OCI-LY7 (cell line): ENCODE measurements around the gene ZNF783.

Experiments
- EZH2phosphoT487 ChIP-seq: fragments of 200-600 bp; sonication (generic); IDR thresholded peaks from 2 replicates; pipeline ENCODE4 v1.6.1; 2018; ENCODE audit warnings: low read depth, borderline replicate concordance, mild to moderate bottlenecking, mixed run types, antibody characterized with exemption, low read length, moderate library complexity, mixed read lengths
- TF ChIP-seq, protein P1 (sequence below): fragments of 200-600 bp; sonication (generic); conservative IDR thresholded peaks from 2 replicates; pipeline ENCODE4 v1.5.1; 2014; ENCODE audit warnings: mild to moderate bottlenecking, antibody characterized with exemption, low read length, moderate library complexity, mixed read lengths

DNA sequence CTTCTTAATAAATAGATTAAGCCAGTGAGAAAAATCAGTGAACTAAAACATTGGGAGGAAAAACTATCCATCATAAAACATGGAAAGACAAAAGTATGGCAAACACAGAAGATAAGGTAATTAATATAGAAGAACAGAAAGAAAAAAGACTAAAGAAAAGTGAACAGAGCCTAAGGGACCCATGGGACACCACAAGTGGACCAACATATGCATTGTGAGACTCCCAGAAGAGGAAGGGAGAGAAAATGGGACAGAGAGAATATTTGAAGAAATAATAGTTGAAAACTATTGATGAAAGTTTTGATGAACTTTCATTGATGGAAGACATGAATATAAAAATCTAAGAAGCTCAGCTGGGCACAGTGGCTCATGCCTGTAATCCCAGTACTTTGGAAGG lies 71.3 kb downstream of the ZNF783 start:
- TF ChIP-seq, protein P1, sequence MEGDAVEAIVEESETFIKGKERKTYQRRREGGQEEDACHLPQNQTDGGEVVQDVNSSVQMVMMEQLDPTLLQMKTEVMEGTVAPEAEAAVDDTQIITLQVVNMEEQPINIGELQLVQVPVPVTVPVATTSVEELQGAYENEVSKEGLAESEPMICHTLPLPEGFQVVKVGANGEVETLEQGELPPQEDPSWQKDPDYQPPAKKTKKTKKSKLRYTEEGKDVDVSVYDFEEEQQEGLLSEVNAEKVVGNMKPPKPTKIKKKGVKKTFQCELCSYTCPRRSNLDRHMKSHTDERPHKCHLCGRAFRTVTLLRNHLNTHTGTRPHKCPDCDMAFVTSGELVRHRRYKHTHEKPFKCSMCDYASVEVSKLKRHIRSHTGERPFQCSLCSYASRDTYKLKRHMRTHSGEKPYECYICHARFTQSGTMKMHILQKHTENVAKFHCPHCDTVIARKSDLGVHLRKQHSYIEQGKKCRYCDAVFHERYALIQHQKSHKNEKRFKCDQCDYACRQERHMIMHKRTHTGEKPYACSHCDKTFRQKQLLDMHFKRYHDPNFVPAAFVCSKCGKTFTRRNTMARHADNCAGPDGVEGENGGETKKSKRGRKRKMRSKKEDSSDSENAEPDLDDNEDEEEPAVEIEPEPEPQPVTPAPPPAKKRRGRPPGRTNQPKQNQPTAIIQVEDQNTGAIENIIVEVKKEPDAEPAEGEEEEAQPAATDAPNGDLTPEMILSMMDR = no peak
- no peak for TF ChIP-seq EZH2phosphoT487
